NCI-H524 treated with DMSO at 0.1 percent for 48 hours (cell line): ENCODE results near the gene KCNE3.
A peak's percentile ranks its signal among the peaks of the same experiment; 100 is the strongest.

ENCODE experiments used
- DNase-seq: peaks from one replicate; lab custom pipeline; 2025; lab: John Stamatoyannopoulos, UW

The KCNE3 gene, protein sequence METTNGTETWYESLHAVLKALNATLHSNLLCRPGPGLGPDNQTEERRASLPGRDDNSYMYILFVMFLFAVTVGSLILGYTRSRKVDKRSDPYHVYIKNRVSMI

DNA sequence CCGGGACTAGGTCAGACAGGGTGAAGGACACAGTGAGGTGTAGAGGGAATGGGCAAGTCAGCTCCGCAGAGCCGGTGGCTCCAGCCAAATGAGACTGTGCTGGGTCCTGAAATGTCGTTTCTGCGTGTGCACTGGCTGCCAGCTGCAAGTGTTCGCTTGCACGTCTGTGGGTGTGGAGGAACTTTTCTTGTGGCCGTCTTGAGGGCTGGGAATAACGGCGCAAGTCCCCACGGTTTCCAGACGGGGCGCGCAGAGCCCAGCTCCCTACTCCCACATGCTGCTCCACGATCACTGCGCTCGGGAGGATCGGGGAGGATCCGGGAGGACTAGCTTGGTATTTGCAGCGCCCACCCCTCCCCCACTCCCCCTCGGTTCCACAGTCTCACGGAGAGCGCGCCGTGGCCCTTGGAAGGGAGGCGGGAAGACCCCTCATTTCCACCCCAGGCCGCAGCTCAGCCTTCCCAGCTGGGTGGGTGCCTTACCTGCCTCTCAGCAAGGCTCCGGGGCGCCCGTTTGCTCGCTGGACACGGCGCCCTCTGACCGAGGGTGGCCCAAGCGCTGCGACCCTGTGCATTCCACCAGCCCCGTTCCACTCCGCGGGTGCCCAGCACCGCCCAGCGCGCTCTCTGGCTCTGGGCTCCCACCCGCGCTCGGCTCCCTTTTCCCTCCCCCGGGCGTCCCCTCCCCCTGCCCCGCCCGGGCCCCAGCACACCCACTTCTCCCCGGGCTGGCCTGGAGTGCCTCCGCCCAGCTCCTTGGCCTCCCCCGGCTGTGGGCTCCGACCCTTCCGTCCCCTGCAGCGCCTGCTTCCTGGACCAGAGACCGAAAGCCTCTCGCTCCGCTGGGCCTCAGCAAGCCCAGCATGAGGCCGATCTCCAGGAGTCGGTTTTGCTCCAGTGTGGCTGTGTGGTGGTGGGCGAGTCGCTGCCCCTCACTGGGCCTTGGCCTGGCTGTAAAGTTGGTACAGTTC, at the start of gene KCNE3:
Gene KCNE3, minus strand, starts transcription at position 634 of the 970 bp plus-strand sequence. CDS start 9,986 bp downstream, outside the sequence.
- no peak for DNase-seq

DNA sequence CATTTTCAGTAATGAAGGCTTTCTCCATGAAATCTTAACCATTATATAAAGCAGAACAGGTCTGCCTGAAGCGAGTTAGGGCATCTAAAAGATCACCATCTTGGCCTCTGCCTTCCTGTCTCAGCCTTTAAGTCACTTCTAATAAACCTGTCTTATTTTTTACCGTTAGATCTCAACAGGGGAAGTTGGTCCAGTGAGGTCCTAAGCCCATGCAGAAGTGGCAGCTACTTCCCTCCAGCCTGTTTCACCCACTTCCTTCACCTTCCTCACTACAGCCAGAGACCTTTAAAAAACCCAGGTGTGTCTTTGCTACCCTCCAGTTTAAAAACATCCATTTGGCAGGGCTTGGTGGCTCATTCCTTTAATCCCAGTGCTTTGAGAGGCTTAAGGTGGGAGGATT, 40.2 kb upstream of the KCNE3 start:
- no peak for DNase-seq

DNA sequence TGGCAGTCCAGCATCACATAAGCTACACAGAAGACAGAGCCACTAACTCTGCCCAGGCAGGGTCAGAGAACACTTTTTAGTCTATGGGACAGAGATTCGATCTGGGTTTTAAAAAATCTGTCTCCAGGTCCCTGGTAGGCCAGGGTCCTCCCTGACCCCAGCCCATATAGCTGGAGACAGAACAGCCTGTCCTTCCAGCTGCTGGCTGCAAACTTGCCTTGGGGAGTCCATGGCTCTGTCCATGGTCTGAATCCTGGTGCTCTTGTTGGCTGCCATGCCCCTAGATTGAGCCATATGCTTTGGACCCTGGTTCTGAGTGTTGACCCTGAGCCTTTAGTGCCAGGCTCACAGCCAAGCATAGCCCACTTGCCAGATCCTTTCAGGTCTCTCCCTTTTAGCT, 39.5 kb upstream of the KCNE3 start:
- DNase-seq: no peak

DNA sequence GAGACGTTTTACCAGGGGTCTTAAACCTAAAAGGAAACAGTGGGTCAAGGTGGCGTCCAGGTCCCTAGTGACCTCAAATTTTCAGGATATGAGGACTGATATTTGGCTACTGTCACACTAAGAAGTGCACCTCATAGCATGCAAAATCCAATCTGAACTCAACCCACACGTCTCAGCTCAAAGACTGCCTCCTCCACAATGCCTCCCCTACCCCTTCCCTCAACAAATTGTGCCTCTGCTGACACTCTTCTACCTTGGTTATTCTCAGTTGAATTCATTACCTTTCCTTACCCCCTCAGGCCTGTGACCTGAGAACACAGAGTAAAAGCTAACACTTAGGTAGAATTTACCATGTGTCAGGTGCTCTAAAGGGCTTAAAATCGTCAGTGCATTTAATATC, 38.6 kb upstream of the KCNE3 start:
- DNase-seq: no peak

DNA sequence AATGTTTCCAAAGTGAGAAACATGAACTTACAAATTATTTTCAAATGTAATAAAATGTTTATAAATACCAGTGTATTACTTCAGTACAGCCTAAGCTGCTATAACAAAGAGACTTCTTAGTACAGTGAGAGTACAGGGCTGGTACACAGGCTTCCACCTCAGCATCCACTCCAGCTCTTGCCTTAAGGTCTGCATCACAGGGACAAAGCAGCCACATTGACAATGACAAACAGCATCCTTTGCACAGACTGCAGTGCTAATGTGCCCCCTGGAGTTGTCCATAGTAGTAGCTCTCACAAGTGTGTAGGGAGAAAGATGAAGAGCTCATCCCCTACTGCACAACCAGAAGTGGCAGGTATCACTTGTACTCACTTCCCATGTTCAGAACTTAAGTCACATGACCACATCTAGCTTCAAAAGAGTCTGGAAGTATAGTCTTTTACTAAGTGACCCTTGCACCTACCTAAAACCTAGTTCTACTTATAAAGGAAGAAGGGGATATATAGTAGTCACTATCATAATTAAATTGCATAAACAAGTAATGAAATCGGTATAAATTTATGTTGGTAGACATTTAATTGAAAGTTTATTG, 36.8 kb upstream of the KCNE3 start:
- no peak for DNase-seq

DNA sequence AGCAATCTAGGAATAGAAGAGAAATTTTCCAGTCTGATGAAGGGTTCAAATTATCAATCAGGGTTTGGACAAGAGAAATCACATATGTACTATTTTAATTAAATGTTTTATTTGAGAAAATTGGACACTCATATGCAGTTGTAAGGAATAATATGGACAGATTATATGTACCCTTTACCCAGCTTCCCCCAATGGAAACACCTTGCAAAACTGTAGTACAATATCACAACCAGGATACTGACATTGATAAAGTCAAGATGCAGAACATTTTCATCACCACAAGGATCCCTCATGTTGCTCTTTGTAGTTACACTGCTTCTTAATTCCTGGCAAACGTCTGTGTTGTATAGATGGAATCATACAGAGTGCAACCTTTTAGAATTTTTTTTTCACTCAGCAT, 27.6 kb upstream of the KCNE3 start:
- no peak for DNase-seq

DNA sequence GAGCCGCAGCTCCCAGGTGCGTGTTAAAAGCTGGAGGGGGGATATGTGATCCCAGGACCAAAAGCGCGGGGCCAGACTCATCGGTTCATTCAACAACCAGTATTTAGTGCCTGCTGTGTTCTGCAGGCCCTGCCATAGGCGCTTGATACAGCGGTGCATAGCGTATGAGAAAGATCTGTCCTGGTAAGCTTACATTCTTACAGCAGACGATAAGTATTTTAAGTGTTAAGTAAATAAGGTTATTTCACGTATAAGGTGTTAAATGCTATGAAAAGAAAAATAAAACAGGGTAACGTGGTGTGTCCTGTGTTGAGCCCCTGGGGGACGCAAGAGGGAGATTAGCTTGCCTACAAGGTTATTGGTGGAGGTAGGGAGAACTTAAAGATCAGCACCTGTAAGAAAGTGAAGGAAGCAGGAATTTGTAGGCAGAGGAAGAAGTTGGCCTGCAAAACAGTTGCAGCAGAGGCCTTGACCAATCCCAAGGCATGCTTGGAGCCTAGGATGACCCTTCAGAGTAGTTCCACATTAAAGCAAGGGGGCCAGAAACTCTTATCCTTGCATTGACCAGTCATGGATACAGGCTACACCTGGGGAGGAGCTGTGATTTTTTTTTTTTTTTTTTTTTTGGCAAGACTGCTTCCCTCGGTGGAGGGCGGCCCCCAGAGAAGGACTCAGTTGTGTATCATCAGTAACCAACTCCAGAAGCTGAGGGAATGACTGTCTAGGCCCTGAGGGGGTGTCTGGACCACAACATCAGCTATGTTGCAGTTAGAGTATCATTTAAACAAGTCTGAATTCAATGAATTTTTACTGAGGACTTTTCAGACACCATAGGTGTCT, 26.7 kb upstream of the KCNE3 start:
- DNase-seq: peak; percentile 44

DNA sequence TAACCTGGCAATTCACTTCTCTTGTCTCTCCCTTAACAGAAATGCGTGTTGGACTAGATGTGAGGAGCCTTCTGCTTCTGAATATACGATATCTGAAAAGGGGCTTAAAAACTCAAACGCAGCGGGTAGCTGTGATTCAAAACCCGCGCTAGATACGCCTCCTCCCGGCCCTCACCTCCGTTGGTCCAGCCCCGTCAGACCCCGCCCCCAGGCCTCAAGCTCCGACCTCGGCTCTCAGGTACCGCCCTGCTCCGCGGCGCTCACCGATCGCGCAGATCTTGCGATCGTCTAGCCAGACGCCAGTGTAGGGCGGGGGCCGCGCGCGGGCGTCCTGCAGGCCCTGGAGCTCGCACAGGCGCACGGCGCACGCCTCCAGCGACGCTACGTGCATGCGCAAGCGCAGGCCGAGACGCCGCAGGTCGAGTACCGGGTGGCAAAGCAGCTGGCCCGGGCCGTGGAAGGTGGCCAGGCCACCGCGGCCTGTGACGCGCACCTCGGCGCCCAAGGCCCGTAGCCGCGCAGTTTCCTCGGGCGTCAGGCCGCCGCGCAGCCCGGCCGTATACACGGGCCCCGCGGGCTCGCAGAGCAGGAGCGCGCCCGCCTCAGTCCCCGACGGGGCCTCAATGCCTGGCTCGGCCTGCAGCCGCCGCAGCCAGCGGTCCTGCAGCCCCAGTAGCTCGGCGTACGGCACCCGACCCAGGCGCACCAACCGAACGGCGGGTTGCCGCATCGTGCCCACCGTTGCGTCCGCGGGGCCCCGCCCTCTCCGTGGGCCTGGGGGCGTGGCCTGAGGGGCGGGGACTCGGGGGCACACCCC, 25.8 kb upstream of the KCNE3 start, which contains the start of gene LIPT2:
Gene LIPT2, minus strand, starts transcription at position 751 of the 817 bp plus-strand sequence. Its CDS starts 21 bp downstream, at position 730.
- DNase-seq: peak; percentile 67

DNA sequence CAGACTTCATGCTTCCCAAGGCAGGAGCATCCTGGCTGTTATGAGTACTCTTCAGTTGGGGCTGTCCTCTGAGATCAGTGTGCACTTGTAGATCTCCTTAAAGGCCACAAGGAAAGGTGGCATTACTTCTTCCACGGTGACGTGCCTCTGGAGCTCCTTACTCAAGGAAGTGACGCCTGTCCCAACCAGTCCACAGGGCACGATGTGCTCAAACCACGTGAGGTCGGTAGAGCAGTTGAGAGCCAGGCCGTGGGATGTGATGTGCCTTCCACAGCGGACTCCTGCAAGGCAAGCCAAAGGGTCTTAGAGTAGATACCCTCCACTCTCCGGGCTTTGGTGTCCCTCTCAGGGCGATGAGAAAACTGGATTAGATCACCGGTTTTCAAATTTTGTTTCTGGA, 24.7 kb upstream of the KCNE3 start:
- DNase-seq: no peak

DNA sequence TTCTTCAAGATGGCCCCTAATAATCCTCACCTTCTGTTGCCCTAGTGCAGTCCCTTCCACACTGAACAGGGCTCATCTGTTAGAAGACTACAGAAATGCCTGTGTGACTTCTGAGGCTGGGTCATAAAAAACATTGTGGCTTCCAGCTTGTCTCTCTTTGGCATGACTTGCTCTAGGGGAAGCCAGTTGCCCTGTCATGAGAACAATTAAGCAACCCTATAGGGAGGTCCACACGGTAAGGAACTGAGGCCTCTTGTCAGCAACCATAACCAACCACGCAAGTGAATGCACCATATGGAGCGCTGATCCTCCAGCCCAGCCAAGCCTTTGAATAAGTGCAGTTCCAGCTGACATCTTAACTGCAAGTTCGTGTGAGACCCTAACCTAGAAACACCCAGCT, 23.6 kb upstream of the KCNE3 start:
- no peak for DNase-seq

DNA sequence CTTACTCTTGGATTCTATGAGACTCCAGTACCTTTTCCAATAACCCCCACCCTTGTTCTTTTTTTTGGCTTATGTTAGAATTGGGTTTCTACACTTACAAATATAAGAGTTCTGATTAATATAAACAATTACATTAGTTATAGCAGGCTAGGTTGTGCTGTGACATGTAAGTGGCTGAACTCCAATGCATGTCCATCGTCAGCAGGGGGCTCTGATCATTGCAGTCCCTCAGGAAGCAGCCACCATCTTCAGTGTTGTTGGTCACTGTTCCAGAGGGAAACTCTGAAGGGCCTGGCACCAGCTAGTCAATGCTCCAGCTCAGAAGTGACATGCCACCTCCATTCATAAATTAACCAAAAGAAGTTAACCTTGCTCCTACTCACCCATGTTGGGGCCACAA, 20.5 kb upstream of the KCNE3 start:
- DNase-seq: no peak

DNA sequence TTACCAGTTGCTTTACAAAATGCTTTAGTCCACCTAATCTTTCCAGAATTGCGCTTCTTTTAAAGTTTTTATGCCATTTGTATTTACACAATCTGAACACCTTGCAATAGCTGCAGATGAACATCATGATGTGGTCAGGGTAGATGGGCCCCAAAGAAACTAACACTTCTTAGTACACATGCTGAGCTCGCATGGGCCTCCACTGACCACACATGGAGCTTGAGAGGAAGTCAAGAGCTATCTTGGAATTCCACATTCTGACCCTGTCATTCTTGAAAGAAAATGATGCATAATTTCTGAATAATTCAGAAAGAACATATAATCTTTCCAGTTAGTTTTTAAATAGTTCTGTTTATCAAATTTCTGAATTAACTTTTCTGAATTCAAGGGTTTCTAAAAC, 18.5 kb upstream of the KCNE3 start:
- no peak for DNase-seq

DNA sequence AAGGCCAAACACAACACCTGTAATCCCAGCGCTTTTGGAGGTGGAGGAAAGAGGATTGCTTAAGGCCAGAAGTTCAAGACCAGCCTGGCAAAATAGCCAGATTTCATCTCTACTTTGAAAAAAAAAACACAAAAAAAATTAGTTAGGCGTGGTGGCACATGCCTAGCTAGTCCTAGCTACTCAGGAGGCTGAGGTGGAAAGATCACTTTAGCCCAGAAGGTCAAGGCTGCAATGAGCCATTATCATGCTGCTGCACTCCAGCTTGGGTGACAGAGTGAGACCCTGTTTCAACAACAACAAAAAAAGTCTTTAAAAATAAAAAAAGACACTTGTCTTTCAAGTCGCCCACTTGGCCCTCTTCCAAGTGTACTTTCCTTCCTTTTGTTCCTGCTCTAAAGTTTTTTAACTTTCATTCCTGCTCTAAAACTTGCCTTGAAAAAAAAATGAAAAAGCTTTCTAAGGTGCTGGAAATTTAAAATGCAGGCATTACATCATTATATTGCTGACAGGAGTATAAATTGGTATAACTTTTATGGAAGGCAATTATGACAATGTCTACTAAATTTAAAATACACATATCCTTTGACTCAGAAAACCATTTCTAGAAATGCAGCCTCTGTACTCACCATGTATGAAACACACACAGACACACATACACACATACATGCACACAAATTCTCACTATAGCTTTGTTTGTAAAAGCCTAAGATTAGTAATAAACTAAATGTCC, 13.5 kb upstream of the KCNE3 start:
- no peak for DNase-seq

DNA sequence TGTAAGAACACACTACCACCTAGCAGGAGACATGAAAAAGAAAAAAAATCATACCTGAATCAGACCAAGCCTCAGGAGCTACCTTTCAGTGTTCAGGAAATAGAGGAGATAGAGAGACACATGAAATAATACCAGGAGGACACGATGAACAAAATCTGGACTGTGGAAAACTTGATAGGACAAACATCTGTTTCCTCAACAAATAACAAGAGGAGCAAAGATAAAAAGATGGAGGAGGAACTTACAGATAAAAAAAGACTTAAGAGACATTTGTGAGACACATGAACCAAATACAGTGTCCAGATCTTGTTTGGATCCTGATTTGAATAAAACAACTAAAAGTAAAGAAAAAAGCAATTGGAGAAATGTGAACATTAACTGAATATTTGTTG, 12.4 kb upstream of the KCNE3 start:
- DNase-seq: no peak

DNA sequence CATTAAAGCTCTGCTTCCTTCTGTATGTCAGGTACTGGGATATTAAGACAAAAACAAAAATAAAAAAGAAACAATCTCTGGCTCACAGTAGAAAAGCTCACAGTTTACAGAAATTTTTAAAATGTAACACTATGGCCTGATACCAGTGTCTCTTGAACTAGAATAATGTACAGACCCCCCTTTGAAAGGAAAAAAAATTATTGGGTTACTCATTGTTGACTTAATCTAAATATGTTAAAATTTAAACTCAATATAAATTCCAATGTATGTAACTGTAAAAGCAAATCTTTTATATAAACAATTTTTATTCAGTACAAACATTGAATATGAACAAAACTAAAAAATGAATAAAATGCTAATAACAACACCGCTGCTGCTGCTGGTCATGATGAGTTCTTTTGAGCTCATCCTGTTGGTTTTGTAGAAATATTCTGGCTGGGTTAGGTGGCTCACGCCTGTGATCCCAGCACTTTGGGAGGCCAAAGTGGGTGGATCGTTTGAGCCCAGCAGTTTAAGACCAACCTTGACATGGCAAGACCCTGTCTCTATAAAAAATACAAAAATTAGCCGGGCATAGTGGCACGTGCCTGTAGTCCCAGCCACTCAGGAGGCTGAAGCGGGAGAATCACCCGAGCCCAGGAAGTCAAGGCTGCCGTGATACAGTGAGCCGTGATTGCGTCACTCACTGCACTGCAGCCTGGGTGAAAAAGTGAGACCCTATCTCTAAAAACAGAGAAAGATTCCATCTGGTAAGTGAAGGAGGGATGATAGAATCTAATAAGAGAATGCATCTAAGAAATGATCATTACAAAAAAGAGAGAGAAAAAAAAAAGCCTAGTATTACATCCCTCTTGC, 11.8 kb upstream of the KCNE3 start:
- no peak for DNase-seq

DNA sequence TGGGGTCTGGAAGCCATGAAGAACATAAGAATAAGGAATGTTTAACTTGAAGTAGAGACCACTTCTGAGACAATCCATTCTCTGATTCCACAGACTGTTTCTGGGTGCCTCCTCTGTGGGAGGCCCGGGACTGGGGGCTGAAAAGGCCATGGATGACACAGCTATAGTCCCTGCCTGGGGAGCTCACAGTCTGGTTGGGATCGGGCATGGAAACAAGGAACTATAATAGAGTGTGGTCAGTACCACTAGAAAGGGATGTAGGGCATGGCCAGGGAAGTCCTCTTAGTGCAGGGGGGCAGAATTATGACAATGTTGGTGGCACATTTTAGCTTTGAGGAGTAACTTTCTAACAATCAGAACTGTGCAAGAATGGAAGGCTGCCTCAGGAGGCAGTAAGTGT, 9.2 kb upstream of the KCNE3 start:
- no peak for DNase-seq

DNA sequence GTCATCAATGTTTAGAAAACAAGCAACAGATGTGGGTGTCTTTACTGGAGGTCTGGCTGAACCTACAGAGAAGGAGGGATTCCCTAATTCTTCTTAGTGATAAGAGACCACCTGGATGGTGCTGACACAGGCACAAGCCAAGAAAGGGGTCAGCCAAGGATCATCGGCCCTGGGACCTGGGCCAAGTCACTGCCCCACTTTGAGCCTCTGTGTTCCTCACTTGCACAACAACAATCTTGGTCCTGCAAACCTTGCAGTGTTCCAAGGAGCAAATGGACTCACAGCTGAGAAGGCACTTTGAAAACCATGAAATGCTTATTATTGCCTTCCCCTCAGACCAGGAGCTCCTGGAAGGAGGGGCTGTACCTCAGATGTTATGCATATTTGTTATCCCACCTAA, 7.0 kb upstream of the KCNE3 start:
- DNase-seq: no peak

DNA sequence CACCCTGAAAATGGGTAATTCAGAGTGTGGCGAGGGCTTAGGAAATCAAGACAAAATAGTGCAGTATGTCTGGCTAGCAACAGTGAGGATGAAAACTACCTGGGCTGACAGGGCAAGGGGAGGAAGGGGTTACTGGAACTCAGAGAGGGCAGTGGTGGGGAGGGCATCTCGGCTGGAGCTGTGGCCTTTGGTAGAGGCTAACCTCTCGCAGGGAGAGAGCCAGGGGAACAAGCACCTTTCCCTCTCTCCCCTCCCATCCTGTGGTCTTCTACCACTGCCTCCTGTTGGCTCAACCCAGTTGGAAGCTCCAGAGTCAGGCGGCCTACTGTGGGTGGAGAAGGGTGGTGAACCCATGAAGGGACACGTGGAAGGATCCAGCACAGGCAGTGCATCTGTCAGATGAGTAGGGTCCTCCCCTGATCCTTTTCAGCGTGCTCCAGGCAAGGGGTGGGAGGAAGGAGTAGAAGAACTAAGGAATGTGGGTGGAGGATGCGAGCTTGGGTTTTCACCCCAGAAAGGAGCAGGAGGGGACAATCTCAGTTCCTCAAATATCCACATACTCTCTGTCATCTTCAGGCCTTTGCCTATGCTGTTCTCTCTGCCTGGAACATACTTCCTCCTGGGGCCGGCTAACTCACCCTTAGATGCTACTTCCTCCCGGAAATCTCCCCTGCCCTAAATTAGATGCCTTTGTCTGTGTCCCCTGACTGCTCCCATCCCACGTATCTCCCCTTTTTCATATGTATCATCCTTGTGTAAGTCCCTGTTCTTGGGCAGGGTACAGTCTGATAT, 6.2 kb upstream of the KCNE3 start:
- DNase-seq: no peak
